Right lobe of liver (tissue), 6 donors: ENCODE data around the gene ATPAF1. TPM values are rescaled to one million over a fixed set of nuclear protein-coding genes. Genes with fewer than 3 reads are reported as not detected.
"Not testable (repeated sequence)": the region's sequence is repeated elsewhere in the genome, so short reads cannot be mapped to it uniquely, and the experiment has no call there.

Experiments used
- ATAC-seq, 4 donors: fragments of 200-7000 bp; cut with Tn5 transposase; one replicate each; pipeline ENCODE4 v1.9.1; 2020; ENCODE audit warnings: mild to moderate bottlenecking in 4 of 4, moderate library complexity in 4 of 4
- DNase-seq, 3 donors: peaks; one replicate each; pipeline ENCODE4 v3.0.0-alpha.2; 2020
- H3K27ac ChIP-seq, 3 donors: fragments of 200-600 bp; one replicate each; pipeline ENCODE4 v1.8.0; 2022
- H3K27me3 ChIP-seq, 2 donors: fragments of 200-600 bp; one replicate each; pipeline ENCODE4 v1.8.0; 2022
- H3K36me3 ChIP-seq, 4 donors: fragments of 200-600 bp; sonication (generic) in 1 of 4; one replicate each; pipeline versions ENCODE4 v1.5.1 to v1.8.0; 2017 to 2022; ENCODE audit warnings: control low read depth in 1 of 4
- H3K4me1 ChIP-seq, 4 donors: fragments of 200-600 bp; sonication (generic) in 1 of 4; one replicate each; pipeline versions ENCODE4 v1.5.1 to v1.8.0; 2017 to 2022; ENCODE audit warnings: control low read depth in 1 of 4
- H3K4me3 ChIP-seq, 3 donors: fragments of 200-600 bp; one replicate each; pipeline ENCODE4 v1.8.0; 2022
- H3K9me3 ChIP-seq, 4 donors: fragments of 200-600 bp; sonication (generic) in 1 of 4; one replicate each; pipeline versions ENCODE4 v1.5.1 to v1.8.0; 2017 to 2022; ENCODE audit warnings: control low read depth in 1 of 4
- POLR2A ChIP-seq: fragments of 450-650 bp; IDR thresholded peaks from one replicate; pipeline ENCODE4 v1.6.1; 2017; ENCODE audit warnings: antibody characterized with exemption, mild to moderate bottlenecking
- WGBS: methylation state at CpG from one replicate; pipeline ENCODE4 v1.1.6; 2018; ENCODE audit warnings: low coverage, low lambda C conversion rate; ENCODE audit not compliant: insufficient coverage; ENCODE audit errors: missing lambda C conversion rate; 5-methylcytosine and 5-hydroxymethylcytosine counted together
- intact Hi-C, 2 donors: fragments of 100-400 bp; cut with DNase I; formaldehyde crosslinking; loops; one replicate each; pipeline versions ENCODE4 v1.11.2 to v1.14.1; 2022
- total RNA-seq, 6 experiments: library from RNA; depleted of rRNA in 2 of 6; stranded (reverse); fragments of >200 nt in 2 of 6; fragmentation: NEBNext Ultra II Directional in 3 of 6; extraction: Animal tissue kit (Norgen Biotek cat#: 25700) in 3 of 6; gene quantifications; one replicate each; pipeline versions ENCODE4 v1.1.0 to v1.2.4, GENCODE V29; 2016 to 2023
- TF ChIP-seq, protein P1 (sequence below), 4 donors: fragments of 200-600 bp in 3 of 4; fragments of 450-650 bp in 1 of 4; IDR thresholded peaks; one replicate each; pipeline versions ENCODE4 v1.5.1 to v1.8.0; 2016 to 2022; ENCODE audit warnings: antibody characterized with exemption in 4 of 4, mild to moderate bottlenecking in 2 of 4
- donor health status: DM: no; HTN: yes; CAD: no.
- donor health status: DM: no; HTN: no; CAD: no.
- donor health status: DM: no; HTN: no; CAD: no.
- donor health status: DM: no; HTN: yes; CAD: no.
- donor health status: DM: no; HTN: yes; CAD: no.

The ATPAF1 gene
- total RNA-seq, 6 experiments from 2014 or later = 34.9 to 57.1 (median 42.1) TPM

DNA sequence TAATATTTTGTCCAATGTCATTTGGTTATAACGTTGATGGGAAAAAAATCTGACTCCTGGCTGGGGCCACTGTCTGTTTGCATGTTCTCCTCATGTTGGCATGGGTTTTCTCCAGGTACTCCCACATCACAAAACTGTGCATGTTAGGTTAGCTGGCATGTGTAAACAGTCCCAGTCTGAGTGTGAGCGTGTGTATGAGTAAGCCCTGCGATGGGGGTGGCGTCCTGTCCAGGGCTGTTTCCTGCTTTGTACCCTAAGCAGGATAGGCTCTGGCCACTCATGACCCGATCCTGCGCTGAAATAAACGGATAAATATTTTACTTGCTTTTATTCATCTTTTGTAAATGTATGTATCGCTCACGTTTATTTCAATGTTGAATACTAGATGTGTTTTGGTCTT lies 37.2 kb upstream of the ATPAF1 start:
- intact Hi-C loops = no loop called here
- WGBS = 82% methylated on average over 7 of the region's 9 CpGs
- H3K4me3 ChIP-seq = no peak overlapping the region
- TF ChIP-seq, protein P1, sequence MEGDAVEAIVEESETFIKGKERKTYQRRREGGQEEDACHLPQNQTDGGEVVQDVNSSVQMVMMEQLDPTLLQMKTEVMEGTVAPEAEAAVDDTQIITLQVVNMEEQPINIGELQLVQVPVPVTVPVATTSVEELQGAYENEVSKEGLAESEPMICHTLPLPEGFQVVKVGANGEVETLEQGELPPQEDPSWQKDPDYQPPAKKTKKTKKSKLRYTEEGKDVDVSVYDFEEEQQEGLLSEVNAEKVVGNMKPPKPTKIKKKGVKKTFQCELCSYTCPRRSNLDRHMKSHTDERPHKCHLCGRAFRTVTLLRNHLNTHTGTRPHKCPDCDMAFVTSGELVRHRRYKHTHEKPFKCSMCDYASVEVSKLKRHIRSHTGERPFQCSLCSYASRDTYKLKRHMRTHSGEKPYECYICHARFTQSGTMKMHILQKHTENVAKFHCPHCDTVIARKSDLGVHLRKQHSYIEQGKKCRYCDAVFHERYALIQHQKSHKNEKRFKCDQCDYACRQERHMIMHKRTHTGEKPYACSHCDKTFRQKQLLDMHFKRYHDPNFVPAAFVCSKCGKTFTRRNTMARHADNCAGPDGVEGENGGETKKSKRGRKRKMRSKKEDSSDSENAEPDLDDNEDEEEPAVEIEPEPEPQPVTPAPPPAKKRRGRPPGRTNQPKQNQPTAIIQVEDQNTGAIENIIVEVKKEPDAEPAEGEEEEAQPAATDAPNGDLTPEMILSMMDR (IDR thresholded peaks at IDR 0.05) = no peak
- TF ChIP-seq POLR2A = no peak
- H3K9me3 ChIP-seq = no peaks in the 10 kb centered on the region
- no peaks in the 10 kb centered on the region for H3K4me1 ChIP-seq
- no peak for DNase-seq
- no peak overlapping the region for H3K27ac ChIP-seq
- peaks cover 0 to 40% (median 13%) of the 10 kb centered on the region in 4 donors for H3K36me3 ChIP-seq
- no peak for ATAC-seq
- H3K27me3 ChIP-seq = no peaks in the 10 kb centered on the region

DNA sequence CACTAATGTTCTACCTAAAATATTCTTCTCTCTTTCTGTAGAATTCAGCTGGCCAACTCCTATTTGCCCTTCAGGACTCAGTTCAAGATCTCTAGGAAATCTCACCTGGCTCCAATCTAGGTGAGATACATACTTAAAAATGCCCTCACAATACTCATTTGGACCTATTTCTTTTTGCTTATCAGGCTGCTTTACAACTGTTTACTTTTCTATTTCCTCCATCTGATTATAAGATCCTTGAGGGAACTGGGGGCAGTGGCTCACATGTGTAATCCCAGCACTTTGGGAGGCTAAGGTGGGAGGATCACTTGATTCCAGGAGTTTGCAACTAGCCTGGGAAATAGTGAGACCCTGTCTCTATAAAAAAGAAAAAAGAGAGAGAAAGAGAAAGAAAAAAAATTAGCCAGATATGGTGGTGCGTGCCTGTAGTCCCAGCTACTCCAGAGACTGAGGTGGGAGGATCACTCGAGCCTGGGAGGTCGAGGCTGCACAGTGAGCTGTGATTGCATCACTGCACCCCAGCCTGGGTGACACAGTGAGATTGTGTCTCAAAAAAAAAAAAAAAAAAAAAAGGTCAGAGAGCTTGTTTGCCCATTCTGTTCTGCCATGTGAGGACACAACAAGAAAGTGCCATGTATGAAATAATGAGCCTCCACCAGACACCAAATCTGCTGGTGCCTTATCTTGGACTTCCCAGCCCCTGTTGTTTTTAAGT lies 35.9 kb upstream of the ATPAF1 start:
- intact Hi-C loops = no loop called here
- peaks cover 0 to 40% (median 13%) of the 10 kb centered on the region in 4 donors for H3K36me3 ChIP-seq
- no peaks in the 10 kb centered on the region for H3K27me3 ChIP-seq
- no peaks in the 10 kb centered on the region for H3K9me3 ChIP-seq
- no peak overlapping the region for H3K27ac ChIP-seq
- WGBS = 55% methylated on average over 3 of the region's 3 CpGs
- H3K4me1 ChIP-seq = no peaks in the 10 kb centered on the region
- TF ChIP-seq, protein P1 (IDR thresholded peaks at IDR 0.05) = no peak
- no peak for TF ChIP-seq POLR2A
- H3K4me3 ChIP-seq = no peak overlapping the region
- DNase-seq = peak in 1 of 3 donors; percentile 67
- peak in 1 of 4 donors; percentile 83 for ATAC-seq

DNA sequence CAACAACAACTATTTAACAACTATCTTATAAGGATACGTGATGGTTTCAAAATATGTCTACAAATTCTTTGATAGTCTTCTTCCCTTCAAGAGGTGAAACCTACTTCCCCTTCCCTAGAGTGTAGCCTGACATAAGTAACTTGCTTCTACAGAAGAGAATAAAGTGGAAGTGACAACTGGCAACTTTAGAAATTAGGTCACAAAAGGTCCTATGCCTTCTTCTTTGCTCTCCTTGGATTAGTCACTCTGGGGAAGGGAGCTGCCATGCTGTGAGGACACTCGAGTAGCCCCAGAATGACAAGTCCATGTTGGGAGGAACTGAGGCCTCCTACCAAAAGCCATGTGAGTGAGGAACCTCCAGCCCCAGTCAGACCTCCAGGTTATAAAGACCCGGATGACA lies 31.5 kb upstream of the ATPAF1 start:
- H3K4me3 ChIP-seq = no peak overlapping the region
- no peak overlapping the region for H3K27ac ChIP-seq
- H3K36me3 ChIP-seq = peaks cover 0 to 27% (median 4%) of the 10 kb centered on the region in 4 donors
- 49% methylated on average over 3 of the region's 3 CpGs for WGBS
- ATAC-seq = peak in 3 of 4 donors; percentile 16 to 53 (median 46)
- H3K27me3 ChIP-seq = no peaks in the 10 kb centered on the region
- no peak for TF ChIP-seq POLR2A
- TF ChIP-seq, protein P1 (IDR thresholded peaks at IDR 0.05) = no peak
- no peaks in the 10 kb centered on the region for H3K4me1 ChIP-seq
- H3K9me3 ChIP-seq = no peaks in the 10 kb centered on the region
- DNase-seq = no peak
- intact Hi-C loops = no loop called here

- Histone ChIP-seq H3K36me3 (peaks cover 0 to 23% (median 4%) of the 10 kb centered on the region in 4 donors), H3K27me3 (no peaks in the 10 kb centered on the region), H3K9me3 (no peaks in the 10 kb centered on the region), H3K27ac (no peak overlapping the region), H3K4me1 (no peaks in the 10 kb centered on the region), H3K4me3 (no peak overlapping the region)
- TF ChIP-seq, protein P1 (IDR thresholded peaks at IDR 0.05) = no peak
- TF ChIP-seq POLR2A = no peak
- DNase-seq (no peak), ATAC-seq (no peak)
- 85% methylated on average over 2 of the region's 2 CpGs for WGBS
- intact Hi-C loops = no loop called here
Measured at GRCh38 chr1:46697053-46697452, 28.9 kb upstream of the ATPAF1 start.

GRCh38 chr1:46694676-46695075 lies 26.5 kb upstream of the ATPAF1 start:
- DNase-seq, H3K9me3 ChIP-seq, H3K4me1 ChIP-seq, H3K27me3 ChIP-seq, H3K4me3 ChIP-seq, H3K27ac ChIP-seq, ATAC-seq, intact Hi-C loops: not testable (repeated sequence)
- peaks cover 0 to 38% (median 15%) of the 10 kb centered on the region in 4 donors for H3K36me3 ChIP-seq
- 100% methylated on average over 3 of the region's 4 CpGs for WGBS
